NCI-H2171 treated with DMSO at 0.1 percent for 48 hours (cell line): ENCODE measurements around the gene SNX30.
A peak's percentile ranks its signal among the peaks of the same experiment; 100 is the strongest.

Experiments
- DNase-seq: peaks from one replicate; lab custom pipeline; 2025; lab: John Stamatoyannopoulos, UW

The SNX30 gene

DNA sequence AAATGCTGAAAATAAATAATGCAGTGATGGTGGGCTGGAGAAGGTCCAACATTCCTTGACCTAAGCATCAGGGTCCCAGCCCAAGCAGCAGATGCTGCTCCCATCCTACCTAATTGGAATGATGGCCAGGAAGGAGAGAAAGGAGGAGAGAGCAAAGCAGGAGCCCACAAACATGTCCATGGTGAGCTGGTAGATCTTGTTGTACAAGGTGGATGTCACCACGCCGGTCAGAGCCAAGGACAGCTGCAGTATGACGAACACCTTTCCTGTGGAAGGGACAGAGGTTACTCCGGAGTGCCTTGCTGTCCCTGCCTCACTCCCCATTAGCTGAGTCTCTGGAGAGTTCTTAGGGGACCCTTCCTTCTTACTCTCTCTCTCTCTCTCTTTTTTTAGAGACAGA is 135.8 kb downstream of the SNX30 start:
- DNase-seq: no peak

DNA sequence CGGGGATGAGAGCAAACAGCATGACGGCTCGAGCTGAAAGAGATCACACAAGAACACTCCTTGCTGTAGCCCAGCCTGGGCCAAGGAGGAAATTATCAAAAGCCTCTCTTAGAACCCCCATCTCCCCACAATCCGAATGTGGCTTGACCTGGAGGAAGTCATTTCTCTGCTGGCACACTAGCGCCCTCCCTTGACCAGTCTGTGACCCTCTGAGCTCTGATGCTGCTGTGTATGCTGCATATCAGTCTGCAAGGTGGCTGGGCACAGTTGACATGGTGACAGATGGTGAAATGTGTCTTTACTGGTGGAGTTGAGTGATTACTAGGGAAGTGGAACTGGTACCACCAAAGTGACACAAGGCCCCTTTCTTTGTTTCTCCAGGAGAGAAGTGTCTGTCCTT is 136.8 kb downstream of the SNX30 start:
- DNase-seq: no peak

- DNase-seq: no peak
Observed at GRCh38 chr9:112890106-112891081, 139.8 kb downstream of the SNX30 start, which contains the start of gene SLC46A2. SLC46A2 (minus strand) TSS chr9:112890876; CDS start chr9:112890681, 195 bp downstream.

DNA sequence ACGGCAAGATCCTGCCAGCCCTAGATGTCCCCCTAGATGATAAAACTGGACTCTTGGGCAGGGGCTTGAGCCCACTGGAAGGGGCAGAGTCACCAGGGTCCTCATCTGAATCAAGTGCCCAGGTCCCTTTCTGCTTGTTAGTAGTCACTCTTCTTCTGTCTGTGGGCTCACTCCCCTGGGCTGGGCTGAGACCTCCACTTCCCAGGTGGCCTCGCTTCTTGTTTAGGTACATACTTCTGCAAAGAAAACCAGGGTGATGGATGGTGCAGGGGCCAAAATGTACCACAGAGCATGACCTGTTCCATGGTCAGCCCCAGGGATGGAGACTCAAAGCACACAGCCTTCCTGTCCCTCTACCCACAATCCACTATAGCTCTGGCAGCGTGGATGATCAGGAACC is 141.0 kb downstream of the SNX30 start:
- DNase-seq: no peak

GRCh38 chr9:112892981-112893380 is 142.4 kb downstream of the SNX30 start:
- no peak for DNase-seq

GRCh38 chr9:112894041-112894440 is 143.5 kb downstream of the SNX30 start:
- no peak for DNase-seq

DNA sequence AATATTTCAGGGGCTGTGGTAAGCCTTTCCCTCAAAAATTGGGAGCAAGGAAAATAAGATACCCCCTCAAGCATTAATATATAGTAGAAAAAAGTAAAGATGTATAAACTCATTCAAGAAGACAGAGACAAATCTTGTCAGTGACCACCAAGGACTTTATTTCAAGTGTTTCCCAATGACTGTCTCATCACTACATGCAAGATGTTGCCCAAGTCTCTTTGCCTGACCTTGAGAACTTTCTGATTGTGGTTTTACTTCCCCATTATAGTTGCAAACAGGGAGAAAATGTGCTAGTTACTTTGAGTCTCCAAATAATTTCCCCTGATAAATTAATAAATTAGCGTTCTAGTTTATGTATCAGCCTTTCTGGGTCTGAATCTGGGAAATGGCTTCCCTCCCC is 144.1 kb downstream of the SNX30 start:
- no peak for DNase-seq

DNA sequence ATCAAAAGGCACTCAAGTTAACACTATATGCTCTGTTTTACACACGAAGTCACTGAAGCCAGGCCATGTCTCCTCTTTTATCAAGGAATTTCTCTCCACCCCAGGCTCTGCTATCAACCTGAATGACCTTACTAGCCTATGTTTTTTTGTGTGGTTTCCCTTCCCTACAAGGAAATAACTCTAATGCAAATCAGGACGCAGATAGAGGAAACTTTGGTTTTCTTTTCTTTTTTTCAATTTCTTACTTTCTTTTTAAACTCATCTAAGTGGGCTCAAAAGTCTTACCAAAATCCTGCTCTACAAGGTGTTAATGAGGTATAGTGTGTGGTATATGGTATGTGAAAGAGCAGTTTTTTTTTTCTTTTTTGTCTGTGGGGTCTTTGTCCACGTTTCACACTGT is 145.6 kb downstream of the SNX30 start:
- DNase-seq: no peak

- no peak for DNase-seq
Observed at GRCh38 chr9:112898872-112899311, 148.3 kb downstream of the SNX30 start.

GRCh38 chr9:112900488-112900887 is 149.9 kb downstream of the SNX30 start:
- DNase-seq: no peak

DNA sequence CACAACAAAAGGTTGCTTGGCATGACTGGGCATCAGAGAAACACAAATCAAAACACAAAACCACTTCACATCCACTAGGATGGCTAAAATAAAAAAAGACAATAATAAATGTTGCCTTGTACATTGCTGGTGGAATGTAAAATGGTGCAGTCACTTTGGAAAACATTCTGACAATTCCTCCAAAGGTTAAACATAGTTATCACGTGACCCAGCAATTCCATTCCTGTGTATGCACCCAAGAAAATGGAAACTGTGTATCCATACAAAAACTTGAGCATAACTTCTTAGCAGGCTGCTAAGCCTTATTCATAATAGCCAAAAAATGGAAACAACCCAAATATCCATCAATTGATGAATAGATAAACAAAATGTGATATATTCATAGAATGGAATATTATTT is 150.3 kb downstream of the SNX30 start:
- DNase-seq: no peak

- DNase-seq: no peak
Observed at GRCh38 chr9:112905084-112905483, 154.5 kb downstream of the SNX30 start.

GRCh38 chr9:112911736-112912135 is 161.2 kb downstream of the SNX30 start:
- DNase-seq: no peak

GRCh38 chr9:112912636-112913035 is 162.1 kb downstream of the SNX30 start:
- no peak for DNase-seq

DNA sequence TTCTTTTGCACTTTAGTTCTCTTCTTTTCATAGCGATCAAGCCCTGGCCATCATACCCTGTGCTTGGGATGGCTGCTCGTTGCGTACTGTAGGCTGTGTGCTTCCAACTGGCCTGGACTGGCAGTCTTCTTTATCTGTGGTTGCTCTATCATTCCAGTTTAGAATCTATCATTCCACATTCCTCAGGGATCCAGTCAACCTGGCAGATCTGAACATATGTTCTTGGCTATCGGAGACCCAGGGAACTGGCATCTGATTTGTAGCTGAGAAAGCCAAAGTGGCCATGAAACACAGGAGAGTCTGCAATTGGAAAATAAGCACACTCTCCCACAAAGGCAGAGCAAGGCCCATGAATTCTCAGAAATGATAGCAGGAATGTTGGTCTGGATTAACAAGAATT is 162.8 kb downstream of the SNX30 start:
- DNase-seq: no peak

DNA sequence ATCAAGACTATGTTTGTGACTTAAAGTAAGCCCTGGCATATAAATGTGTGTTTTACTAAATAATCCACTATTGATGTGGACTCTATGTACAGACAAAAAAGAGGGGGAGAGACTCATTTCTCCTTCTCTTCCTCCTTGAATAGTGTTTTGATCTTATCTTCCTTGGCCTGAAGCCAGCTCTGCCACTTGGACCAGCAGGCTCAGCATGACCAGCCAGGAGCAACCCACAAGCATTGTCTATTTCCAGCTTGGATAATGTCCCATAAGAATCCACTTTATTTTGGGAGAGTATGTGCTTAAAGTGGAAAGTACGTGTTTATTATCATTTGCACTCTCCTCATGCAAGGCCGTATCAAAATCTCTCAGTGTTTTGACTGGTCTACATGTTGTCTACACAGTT is 164.0 kb downstream of the SNX30 start:
- no peak for DNase-seq

GRCh38 chr9:112917047-112917986 is 166.8 kb downstream of the SNX30 start:
- DNase-seq: no peak

- DNase-seq: no peak
Observed at GRCh38 chr9:112917987-112918362, 167.4 kb downstream of the SNX30 start.

DNA sequence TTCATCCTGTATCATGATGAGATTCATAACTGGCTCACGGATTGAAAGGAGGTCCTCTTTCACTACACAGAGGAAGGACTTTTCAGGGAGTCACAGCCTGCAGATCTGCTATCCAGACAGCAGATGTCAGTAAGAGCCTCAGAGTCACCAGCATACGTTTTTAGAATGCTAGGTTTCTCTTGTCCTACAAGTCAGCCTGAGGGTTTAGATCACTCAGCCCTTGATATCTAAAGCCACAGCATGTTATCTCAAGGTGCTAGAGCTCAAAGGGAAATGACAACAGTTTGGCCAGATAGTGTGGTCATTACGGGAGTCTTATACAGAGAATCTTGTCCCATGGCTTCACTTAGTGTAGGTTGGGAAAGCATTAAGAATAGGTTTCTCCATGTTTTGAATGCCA is 171.0 kb downstream of the SNX30 start:
- peak; percentile 44 for DNase-seq
